IPS-18c (cell line): ENCODE measurements around the gene CASZ1.

ENCODE experiments used
- H3K4me3 ChIP-seq: 2 replicates; pipeline ENCODE4 v1.7.0; 2013; ENCODE audit warnings: low read depth, mild to moderate bottlenecking, low read length, moderate library complexity; ENCODE audit not compliant: insufficient read depth
- H3K9me3 ChIP-seq: one replicate; pipeline ENCODE4 v1.6.1; 2013; ENCODE audit warnings: mild to moderate bottlenecking, low read length, moderate library complexity; ENCODE audit not compliant: control insufficient read depth, insufficient read depth

The CASZ1 gene

DNA sequence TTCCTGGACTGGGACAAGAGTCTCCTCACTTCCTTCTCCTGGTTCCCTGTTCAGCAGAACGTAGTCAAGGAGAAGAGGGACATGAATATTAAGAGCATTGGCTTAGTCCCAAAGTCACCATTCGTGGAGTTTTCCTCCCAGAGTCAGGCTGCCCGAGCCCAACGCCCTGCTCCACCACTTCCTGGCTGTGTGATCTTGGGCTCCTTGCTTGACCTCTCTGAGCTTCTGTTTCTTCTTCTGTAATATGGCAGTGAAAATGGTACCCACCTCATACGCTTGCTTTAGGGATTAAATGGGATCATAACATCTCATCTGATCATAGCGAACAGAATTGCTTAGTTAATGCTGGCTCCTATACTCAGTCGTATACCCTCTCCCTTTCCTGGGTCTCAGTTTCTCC is 12.0 kb upstream of the CASZ1 start:
- Histone ChIP-seq H3K9me3 (no peaks in the 10 kb centered on the region), H3K4me3 (no peak overlapping the region)

GRCh38 chr1:10806966-10807365 is 10.5 kb upstream of the CASZ1 start:
- no peaks in the 10 kb centered on the region for H3K9me3 ChIP-seq

GRCh38 chr1:10803971-10804820 is 7.8 kb upstream of the CASZ1 start:
- H3K9me3 ChIP-seq, result no peaks in the 10 kb centered on the region

More at GRCh38 chr1:10806966-10807365, 10.5 kb upstream of the CASZ1 start:
- H3K4me3 ChIP-seq, result no peak overlapping the region

DNA sequence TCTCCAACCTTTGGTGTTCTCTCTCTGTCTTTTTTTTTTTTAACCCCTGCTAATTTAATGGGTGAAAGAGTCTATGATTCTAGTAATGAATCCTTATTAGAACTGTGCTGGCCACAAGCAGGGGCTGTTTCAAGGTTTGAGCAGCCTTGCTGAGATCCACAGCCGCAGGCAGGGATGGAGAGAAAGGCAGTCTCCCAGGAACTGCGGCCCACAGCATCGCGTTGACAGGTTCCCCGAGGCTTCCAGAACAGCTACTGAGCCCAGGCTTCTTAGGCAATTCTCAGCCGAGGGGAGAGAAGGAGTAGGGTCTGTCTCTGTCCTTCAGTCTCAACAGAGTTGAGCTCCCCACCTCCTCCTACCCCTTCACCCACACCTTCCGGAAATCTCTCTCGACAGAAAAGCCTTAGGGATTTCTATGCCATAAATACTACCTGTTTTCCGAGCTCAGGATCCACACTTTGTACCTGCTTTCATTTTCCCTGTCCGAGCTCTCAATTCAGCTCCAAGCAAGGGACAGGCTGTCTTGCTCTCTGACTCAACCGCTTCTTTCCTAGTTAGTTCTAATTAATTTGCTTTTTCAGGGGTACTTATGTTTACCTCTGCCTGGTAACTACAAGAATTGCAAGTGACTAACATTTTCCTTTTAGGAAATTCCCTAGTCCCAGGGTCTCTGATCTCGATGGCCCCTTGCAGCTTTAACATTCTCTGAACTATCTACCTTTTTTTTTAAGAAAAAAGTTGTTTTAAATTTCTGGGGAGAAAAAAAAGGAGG is 6.7 kb upstream of the CASZ1 start:
- no peak overlapping the region for H3K4me3 ChIP-seq
- H3K9me3 ChIP-seq, result no peaks in the 10 kb centered on the region

More at GRCh38 chr1:10803971-10804820, 7.8 kb upstream of the CASZ1 start:
- no peak overlapping the region for H3K4me3 ChIP-seq

DNA sequence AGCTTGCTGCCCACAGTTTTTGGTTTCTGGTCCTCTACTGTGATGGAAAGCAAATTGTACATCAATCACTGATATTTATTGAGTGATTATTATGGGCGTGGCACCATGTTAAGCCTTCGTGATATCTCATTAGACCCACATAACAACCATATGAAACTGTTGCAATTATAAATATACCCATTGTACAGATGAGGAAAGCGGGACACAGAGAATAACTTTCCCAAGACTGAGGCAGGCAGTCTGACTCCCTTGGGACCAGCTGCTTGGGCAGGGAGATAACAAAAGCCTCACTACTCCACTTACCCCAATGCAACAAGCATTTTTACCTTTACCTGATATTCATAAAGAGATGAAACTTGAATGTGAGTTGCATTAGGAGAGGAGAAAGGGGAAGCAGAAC is 4.3 kb upstream of the CASZ1 start:
- H3K9me3 ChIP-seq, result no peaks in the 10 kb centered on the region
- no peak overlapping the region for H3K4me3 ChIP-seq

GRCh38 chr1:10799726-10800125 is 3.3 kb upstream of the CASZ1 start:
- no peak overlapping the region for H3K4me3 ChIP-seq
- H3K9me3 ChIP-seq, result no peaks in the 10 kb centered on the region

DNA sequence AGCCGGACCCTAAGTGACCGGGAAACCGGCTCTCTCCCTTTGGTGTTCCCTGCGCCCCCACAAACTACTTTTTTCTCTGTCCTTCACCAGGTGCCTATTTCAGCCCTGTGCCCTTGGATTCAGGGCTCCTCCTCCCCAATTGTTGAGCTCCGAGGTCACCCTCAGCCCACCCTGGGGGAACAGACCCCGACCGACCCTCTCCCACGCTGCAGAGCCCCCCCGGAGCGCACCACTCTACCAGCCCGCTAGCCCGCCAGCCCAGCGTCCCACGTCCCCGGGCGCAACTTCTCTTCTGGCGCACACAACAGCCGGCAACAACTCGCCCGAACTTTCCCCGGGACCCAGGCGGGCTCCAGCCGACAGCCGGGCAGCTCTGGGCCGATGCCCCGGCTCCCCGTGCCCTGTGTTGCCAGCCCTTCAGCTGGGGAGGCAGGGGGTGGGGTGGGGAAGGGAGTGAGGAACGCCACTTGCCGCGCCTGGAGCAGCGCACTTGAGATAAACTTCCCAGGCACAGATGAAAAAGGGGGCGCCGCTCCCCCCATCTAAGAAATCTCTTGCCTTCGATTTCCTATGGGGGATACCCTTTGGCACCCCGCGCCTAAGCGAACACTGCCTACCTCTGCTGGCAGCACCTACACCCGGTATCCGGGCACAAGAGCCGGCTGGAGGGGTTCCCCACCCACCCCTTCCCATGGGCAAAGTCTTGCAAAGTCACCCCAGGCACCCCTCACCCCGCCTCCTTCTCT is 997 bp downstream of the CASZ1 start:
- H3K4me3 ChIP-seq, result peak overlapping the region; percentile 71

GRCh38 chr1:10794724-10795275 is 1.6 kb downstream of the CASZ1 start:
- no peaks in the 10 kb centered on the region for H3K9me3 ChIP-seq
- peak overlapping the region; percentile 71 for H3K4me3 ChIP-seq

More for the DNA sequence above, 997 bp downstream of the CASZ1 start:
- H3K9me3 ChIP-seq, result no peaks in the 10 kb centered on the region

- H3K9me3 ChIP-seq, result no peaks in the 10 kb centered on the region
- H3K4me3 ChIP-seq, result peak overlapping the region; percentile 71; the same call in 1 of the 2 replicates
Observed at GRCh38 chr1:10793129-10793651, 3.3 kb downstream of the CASZ1 start.

- Histone ChIP-seq H3K9me3 (no peaks in the 10 kb centered on the region), H3K4me3 (no peak overlapping the region)
Observed at GRCh38 chr1:10791105-10791951, 5.1 kb downstream of the CASZ1 start.

- Histone ChIP-seq H3K4me3 (no peak overlapping the region), H3K9me3 (no peaks in the 10 kb centered on the region)
Observed at GRCh38 chr1:10789803-10790702, 6.4 kb downstream of the CASZ1 start.

DNA sequence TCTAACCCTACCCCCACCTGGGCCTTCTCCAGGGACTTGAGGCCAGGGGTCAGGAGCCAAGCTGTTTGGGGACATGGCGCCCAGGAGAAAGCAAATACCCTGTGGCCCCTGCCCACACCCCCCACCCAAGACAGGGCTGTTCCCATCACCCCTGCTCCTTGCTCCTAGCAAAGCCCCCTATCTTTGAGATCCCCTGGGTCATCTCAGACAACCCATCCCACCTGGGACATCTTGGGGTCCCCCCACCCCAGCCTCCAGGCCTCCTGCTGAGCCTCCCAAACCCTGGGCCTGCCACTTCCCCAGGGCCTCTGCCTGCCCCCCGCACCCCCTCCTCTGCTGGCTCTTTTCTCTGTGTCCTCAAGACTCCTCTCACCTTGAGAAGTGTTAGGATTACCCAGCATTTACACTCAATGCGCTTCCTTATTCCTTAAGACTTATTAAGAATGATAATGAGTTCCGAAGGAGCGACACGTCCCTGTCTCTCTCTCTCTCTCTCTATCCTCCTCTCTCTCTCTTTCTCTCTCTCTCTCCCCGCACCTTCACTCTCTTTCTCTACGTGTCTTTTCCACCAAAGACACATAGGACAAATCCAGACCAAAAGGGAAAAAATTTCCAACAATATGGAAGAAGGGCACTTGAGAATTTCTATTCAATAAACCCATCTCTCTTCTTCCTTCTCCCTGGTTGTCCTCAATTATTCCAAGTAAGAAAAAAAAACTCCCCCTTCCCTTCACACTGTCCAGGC is 7.2 kb downstream of the CASZ1 start:
- Histone ChIP-seq H3K4me3 (no peak overlapping the region), H3K9me3 (no peaks in the 10 kb centered on the region)

DNA sequence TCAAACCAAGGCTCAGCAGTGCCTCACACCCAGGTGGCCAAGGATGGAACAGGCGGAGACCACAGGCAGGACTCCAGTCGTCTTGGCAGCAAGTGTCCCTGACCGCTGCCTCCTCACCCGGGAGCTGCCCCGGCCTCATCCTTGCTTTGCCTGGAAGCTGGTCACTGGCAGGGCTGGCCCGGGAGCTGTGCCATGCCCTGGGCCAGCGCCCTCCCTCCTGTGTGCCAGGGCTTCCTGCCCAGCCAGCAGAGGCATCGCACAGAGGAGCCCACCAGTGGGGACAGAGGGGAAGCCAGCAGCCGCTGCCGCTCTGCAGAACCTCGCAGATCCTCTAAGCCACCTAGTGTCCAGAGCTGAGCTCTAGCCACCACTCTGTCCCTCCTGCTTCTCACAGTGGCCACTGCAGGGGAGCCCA is 7.8 kb downstream of the CASZ1 start:
- Histone ChIP-seq H3K4me3 (no peak overlapping the region), H3K9me3 (no peaks in the 10 kb centered on the region)

GRCh38 chr1:10787286-10787685 is 9.2 kb downstream of the CASZ1 start:
- H3K4me3 ChIP-seq, result no peak overlapping the region
- H3K9me3 ChIP-seq, result no peaks in the 10 kb centered on the region
